Hematopoietic multipotent progenitor cell treated with erythropoietin and hydrocortisone succinate and interleukin-3 and kit ligand, for 17 days (in vitro differentiated cells): ENCODE results near the gene FOXD1.
"Not testable (repeated sequence)": the region's sequence is repeated elsewhere in the genome, so short reads cannot be mapped to it uniquely, and the experiment has no call there.

ENCODE experiments used
- DNase-seq: peaks from one replicate; pipeline ENCODE4 v3.0.0-alpha.2; 2015; ENCODE audit warnings: low spot score

Gene FOXD1

GRCh38 chr5:73448463-73449136 is at the start of gene FOXD1:
Gene FOXD1 (minus strand): TSS chr5:73448777. CDS start chr5:73448362, 415 bp downstream.
- DNase-seq = no peak

GRCh38 chr5:73497497-73498056 is 49.0 kb upstream of the FOXD1 start:
- no peak for DNase-seq

GRCh38 chr5:73496984-73497457 is 48.4 kb upstream of the FOXD1 start:
- peak; percentile 65 for DNase-seq

GRCh38 chr5:73495772-73496335 is 47.3 kb upstream of the FOXD1 start:
- DNase-seq = no peak

GRCh38 chr5:73494721-73495120 is 46.1 kb upstream of the FOXD1 start:
- no peak for DNase-seq

GRCh38 chr5:73493421-73493820 is 44.8 kb upstream of the FOXD1 start:
- DNase-seq = no peak

- DNase-seq = no peak
Measured at GRCh38 chr5:73491155-73491554, 42.6 kb upstream of the FOXD1 start.

- DNase-seq = no peak
Measured at GRCh38 chr5:73490088-73490487, 41.5 kb upstream of the FOXD1 start.

GRCh38 chr5:73488806-73489205 is 40.2 kb upstream of the FOXD1 start:
- peak; percentile 19 for DNase-seq

- no peak for DNase-seq
Measured at GRCh38 chr5:73487815-73488214, 39.2 kb upstream of the FOXD1 start.

- DNase-seq = not testable (repeated sequence)
Measured at GRCh38 chr5:73487257-73487656, 38.7 kb upstream of the FOXD1 start.

- DNase-seq = no peak
Measured at GRCh38 chr5:73486119-73486899, 37.7 kb upstream of the FOXD1 start.

- no peak for DNase-seq
Measured at GRCh38 chr5:73485715-73486114, 37.1 kb upstream of the FOXD1 start.

GRCh38 chr5:73484511-73484910 is 35.9 kb upstream of the FOXD1 start:
- no peak for DNase-seq

- no peak for DNase-seq
Measured at GRCh38 chr5:73483676-73484075, 35.1 kb upstream of the FOXD1 start.

- DNase-seq = no peak
Measured at GRCh38 chr5:73482383-73483136, 34.0 kb upstream of the FOXD1 start.

- DNase-seq = no peak
Measured at GRCh38 chr5:73480500-73480899, 31.9 kb upstream of the FOXD1 start.

GRCh38 chr5:73472116-73472515 is 23.5 kb upstream of the FOXD1 start:
- no peak for DNase-seq

GRCh38 chr5:73471654-73472053 is 23.1 kb upstream of the FOXD1 start:
- DNase-seq = no peak

GRCh38 chr5:73469878-73470277 is 21.3 kb upstream of the FOXD1 start:
- DNase-seq = no peak

GRCh38 chr5:73468638-73469037 is 20.1 kb upstream of the FOXD1 start:
- not testable (repeated sequence) for DNase-seq
